G401 (cell line): ENCODE results near the gene UNC13B. TPM values are rescaled to one million over a fixed set of nuclear protein-coding genes. Genes with fewer than 3 reads are reported as not detected.
A peak's percentile ranks its signal among the peaks of the same experiment; 100 is the strongest.

Source experiments
- DNase-seq: peaks from one replicate; pipeline ENCODE4 v3.0.0-alpha.2; 2015; ENCODE audit warnings: low spot score
- in situ Hi-C: cut with HindIII; loops from 2 replicates; pipeline ENCODE4 v1.10.0; 2016; ENCODE audit warnings: low sequenced_read_pairs, mixed read lengths
- total RNA-seq: library from RNA; depleted of rRNA; stranded (reverse); fragments of >200 nt; shearing (Covaris generic); gene quantifications from 2 replicates; pipeline ENCODE4 v1.2.3, GENCODE V29; 2014

The UNC13B gene
- total RNA-seq, 1 experiment from 2014 or later, result 10.3 TPM

- in situ Hi-C loops, result no loop called here
- peak; percentile 90 for DNase-seq
These were observed 97.1 kb downstream of the UNC13B start for GRCh38 chr9:35258660-35259474.

GRCh38 chr9:35260186-35260585, 98.4 kb downstream of the UNC13B start:
- in situ Hi-C loops, result no loop called here
- DNase-seq, result no peak

- in situ Hi-C loops, result no loop called here
- DNase-seq, result no peak
These were observed 100.3 kb downstream of the UNC13B start for GRCh38 chr9:35262064-35262463.

- in situ Hi-C loops, result no loop called here
- DNase-seq, result no peak
These were observed 105.9 kb downstream of the UNC13B start for GRCh38 chr9:35267710-35268109.

DNA sequence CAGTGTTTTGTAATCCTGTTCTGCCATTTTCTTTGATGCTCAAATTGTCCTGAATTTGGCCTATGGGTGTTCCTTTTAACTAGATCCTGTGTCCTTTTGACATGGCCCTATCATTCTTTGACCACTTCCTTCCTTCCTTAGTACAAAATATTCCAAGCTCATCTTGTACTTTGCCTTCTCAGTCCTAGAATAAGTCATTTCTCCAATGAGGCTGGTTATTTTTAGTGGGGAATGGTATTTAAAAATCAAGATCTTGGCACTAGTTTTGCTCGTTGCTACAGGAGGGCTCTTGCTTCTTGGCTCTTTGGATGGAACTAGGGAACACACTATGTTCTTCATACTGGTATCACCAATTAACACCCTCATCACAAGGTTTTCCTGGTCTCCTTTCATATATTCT, 108.1 kb downstream of the UNC13B start:
- DNase-seq, result no peak
- in situ Hi-C loops, result no loop called here

GRCh38 chr9:35271637-35272036, 109.8 kb downstream of the UNC13B start:
- no peak for DNase-seq
- in situ Hi-C loops, result no loop called here

DNA sequence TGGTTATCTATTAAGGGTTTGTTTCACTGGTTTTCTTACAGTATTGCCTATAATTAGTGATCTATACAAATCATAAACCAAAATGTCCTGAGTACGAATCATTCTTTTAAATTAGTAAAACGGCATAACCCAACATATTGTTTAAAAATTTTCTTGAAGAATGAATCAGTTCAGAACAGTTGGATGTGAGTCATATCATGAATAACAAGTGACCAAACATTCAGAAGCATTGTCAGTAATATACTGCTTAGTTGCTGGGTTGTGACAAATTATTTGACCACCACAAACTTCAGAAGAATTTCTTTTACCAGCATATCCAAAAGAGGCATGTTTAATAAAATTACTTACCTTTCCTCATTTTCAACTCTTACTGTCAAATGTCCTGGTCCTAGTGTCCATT, 111.2 kb downstream of the UNC13B start:
- no peak for DNase-seq
- in situ Hi-C loops, result no loop called here

GRCh38 chr9:35273591-35273990, 111.8 kb downstream of the UNC13B start:
- no peak for DNase-seq
- in situ Hi-C loops, result no loop called here

- in situ Hi-C loops, result no loop called here
These were observed 113.2 kb downstream of the UNC13B start for GRCh38 chr9:35274993-35275392.

GRCh38 chr9:35277171-35277520, 115.3 kb downstream of the UNC13B start:
- DNase-seq, result no peak
- in situ Hi-C loops, result no loop called here

More at GRCh38 chr9:35274993-35275392, 113.2 kb downstream of the UNC13B start:
- DNase-seq, result no peak

DNA sequence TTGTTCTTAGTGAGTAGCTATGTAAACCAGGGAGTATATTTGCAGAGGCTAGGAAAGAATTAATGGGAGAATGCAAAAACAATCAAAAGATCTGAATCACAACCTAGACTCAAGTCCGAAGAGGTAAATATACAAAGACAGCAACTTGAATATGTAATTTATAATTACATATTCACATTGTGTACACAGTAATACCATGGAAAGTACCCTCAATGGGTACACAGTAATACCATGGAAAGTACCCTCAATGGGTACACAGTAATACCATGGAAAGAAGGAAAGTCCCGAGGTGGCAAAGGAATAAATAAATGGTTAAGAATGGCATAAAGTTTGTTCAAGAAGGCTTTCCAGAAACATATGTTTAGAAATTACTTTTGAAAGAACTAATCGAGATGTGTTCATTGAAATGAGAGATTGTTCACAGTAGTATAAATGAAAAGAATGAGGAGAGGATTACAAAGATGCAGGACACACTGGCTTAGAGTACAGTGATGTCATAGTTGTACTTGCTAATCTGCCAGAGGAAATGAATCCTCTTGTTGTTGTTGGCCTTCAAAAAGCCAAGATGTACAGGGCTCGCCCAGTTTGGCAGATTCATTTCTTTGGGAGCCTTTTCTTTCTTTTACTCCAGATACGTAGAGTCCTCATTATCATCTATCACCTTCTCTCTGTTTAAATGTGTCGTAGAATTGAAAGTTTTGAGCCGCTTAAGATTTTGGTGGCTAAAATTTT, 116.0 kb downstream of the UNC13B start:
- in situ Hi-C loops, result no loop called here
- no peak for DNase-seq

- DNase-seq, result no peak
- in situ Hi-C loops, result no loop called here
These were observed 118.1 kb downstream of the UNC13B start for GRCh38 chr9:35279946-35280345.

DNA sequence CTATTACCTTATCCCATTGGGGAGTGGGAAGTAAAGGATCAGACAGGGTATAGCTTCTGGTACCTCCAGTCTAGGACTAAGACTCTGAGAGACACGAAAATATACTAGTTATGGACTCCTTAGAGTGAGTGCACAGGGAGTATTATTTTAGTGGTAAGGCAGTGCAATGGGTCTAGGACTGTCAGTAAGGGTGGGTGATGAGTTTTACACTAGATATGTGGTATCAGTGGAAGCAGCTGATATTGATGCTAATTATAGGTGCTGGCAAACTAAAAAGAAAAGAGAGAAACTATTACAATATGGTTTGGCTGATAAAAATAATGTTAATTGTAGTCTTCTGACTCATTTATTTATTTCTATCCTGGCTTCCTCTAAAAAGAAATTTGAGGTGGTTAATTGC, 118.6 kb downstream of the UNC13B start:
- no peak for DNase-seq
- in situ Hi-C loops, result no loop called here

DNA sequence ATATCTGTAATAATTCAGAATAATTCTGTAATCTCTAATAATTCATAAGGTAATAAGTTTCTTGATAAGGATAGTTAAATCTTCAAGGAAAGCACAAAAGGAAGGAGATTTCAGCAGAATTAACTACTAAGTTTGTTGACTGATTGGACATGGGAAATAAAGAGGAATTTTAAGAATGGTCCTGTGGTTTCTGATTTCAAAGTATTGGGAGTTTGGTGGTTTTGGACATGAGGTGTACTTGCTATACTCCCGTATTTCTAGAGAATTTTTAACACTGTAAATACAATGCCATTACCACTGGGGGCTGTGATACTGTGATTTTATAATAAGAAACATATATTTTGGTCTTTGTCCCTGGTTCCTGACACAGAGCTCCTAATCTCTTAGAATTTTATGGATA, 123.9 kb downstream of the UNC13B start:
- in situ Hi-C loops, result no loop called here
- DNase-seq, result no peak

GRCh38 chr9:35286381-35286780, 124.6 kb downstream of the UNC13B start:
- in situ Hi-C loops, result no loop called here

DNA sequence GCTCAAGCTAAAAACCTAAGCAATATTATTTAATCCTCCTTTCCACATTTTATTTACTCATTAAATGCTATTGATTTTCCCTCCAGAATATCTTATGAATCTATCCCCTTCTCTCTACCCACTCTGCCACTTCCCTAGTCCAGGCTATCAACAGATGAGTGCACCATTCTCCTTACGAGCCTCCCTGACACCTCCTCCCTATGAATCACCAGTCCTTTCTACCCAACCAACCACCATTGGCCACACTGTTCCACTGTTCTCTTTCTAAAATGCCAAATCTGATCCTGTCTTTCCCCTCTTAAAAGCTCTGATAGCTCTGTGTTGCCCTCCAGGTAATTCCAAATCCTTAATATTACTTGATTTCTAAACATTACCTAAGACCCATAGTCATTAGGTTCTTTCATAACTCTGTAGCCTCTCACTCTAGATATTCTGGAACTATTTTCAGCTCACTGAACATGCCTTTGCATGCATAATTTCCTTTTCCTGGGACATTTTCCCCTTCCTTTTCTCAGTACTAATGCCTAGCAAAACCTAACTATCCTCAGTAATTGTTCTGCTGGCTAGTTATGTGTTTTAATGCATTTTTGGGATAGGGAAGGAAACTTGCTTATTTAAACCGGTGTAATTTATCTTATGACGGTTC, 126.3 kb downstream of the UNC13B start:
- no peak for DNase-seq
- in situ Hi-C loops, result no loop called here

More at GRCh38 chr9:35286381-35286780, 124.6 kb downstream of the UNC13B start:
- DNase-seq, result no peak

DNA sequence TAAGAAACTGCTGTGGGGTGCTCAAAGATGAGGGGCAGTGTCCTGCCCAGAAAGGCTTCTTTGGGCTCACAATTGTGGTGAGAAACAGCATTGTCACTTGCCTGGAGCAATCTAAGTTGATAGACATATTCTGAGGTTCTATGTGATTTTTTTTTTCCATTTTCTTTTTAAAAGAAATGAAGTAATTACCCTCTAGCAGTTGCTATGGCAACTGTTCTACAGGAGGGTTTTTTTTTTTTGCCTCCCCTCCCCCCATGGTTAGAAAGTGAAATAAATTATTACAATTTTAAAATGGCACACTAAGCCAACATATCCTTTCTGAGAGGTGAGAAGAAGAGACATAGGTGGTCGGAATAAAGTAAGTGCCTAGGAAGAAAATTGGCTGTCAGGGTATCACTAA, 127.0 kb downstream of the UNC13B start:
- in situ Hi-C loops, result no loop called here
- DNase-seq, result no peak

GRCh38 chr9:35293376-35293964, 131.7 kb downstream of the UNC13B start:
- DNase-seq, result peak; percentile 13
- in situ Hi-C loops, result no loop called here

- in situ Hi-C loops, result no loop called here
- DNase-seq, result no peak
These were observed 132.3 kb downstream of the UNC13B start for GRCh38 chr9:35294066-35294465.

DNA sequence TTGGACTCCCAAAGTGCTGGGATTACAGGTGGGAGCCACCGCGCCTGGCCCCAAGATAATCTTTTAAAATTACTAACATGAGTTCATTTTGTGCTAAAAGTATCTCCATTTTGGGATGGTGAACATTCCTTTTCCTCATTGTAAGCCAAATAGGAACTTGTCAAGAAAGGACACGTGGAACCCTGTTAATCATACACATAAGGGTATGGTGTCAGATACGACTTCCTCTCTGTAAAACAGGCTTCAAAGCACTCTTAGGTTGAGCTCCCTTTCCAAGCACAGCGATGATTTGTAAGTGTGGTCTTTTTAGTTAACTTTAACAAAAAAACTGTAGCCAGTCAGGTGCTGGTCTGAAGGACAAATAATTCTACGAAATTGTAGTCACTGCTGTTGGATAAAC, 132.7 kb downstream of the UNC13B start:
- in situ Hi-C loops, result no loop called here
- no peak for DNase-seq
